Neural progenitor cell (in vitro differentiated cells): ENCODE data around the gene CBLIF.

Experiments
- EZH2 ChIP-seq: fragments of 200-600 bp; sonication (generic); IDR thresholded peaks from 2 replicates; pipeline ENCODE4 v1.6.1; 2017; ENCODE audit warnings: antibody characterized with exemption, mild to moderate bottlenecking, moderate library complexity
- EZH2phosphoT487 ChIP-seq: fragments of 200-600 bp; sonication (generic); IDR thresholded peaks from 2 replicates; pipeline ENCODE4 v1.6.1; 2017; ENCODE audit warnings: antibody characterized with exemption
- TF ChIP-seq, protein P1 (sequence below): fragments of 200-600 bp; sonication (generic); IDR thresholded peaks from 2 replicates; pipeline ENCODE4 v1.5.1; 2017; ENCODE audit warnings: antibody characterized with exemption, mild to moderate bottlenecking

DNA sequence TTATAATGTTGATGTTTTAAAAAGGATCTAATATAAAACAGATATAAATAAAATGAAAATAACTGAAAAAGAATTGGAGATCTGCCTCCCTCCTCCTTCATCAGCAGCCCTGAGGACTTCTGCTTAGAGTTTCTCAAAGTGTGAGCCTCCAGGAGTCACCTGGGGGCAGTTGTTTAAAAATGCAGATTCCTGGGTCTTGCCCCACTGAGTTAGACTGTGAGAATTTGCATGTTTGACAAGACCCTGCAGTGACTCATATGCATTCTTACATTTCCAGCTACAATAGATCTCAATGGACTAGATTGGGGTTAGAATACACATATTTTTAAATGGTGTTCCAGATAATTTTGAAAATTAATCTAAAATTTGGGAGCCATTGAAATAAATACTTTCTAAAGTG lies 32.5 kb upstream of the CBLIF start:
- TF ChIP-seq, protein P1, sequence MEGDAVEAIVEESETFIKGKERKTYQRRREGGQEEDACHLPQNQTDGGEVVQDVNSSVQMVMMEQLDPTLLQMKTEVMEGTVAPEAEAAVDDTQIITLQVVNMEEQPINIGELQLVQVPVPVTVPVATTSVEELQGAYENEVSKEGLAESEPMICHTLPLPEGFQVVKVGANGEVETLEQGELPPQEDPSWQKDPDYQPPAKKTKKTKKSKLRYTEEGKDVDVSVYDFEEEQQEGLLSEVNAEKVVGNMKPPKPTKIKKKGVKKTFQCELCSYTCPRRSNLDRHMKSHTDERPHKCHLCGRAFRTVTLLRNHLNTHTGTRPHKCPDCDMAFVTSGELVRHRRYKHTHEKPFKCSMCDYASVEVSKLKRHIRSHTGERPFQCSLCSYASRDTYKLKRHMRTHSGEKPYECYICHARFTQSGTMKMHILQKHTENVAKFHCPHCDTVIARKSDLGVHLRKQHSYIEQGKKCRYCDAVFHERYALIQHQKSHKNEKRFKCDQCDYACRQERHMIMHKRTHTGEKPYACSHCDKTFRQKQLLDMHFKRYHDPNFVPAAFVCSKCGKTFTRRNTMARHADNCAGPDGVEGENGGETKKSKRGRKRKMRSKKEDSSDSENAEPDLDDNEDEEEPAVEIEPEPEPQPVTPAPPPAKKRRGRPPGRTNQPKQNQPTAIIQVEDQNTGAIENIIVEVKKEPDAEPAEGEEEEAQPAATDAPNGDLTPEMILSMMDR = no peak
- TF ChIP-seq EZH2 (no peak), EZH2phosphoT487 (no peak)
